A673 (cell line): ENCODE results near the gene TMIGD3. TPM values are rescaled to one million over a fixed set of nuclear protein-coding genes. Genes with fewer than 3 reads are reported as not detected.

ENCODE experiments used
- BruUV-seq: library from RNA; stranded (reverse); fragments of 400-500 nt; replicated peaks from 2 replicates; lab custom pipeline; 2021; lab: Mats Ljungman, UMichigan
- CTCF ChIA-PET: fragments of 300-600 bp; sonication (Branson Sonifier 250); formaldehyde crosslinking; loops from one replicate; lab custom pipeline; 2022; ENCODE audit warnings: antibody characterized with exemption; lab: Charles Lee
- POLR2A ChIA-PET: fragments of 300-600 bp; sonication (Branson Sonifier 250); formaldehyde crosslinking; loops from one replicate; lab custom pipeline; 2022; ENCODE audit warnings: antibody characterized with exemption; ENCODE audit not compliant: low non-redundant PET; lab: Charles Lee
- DNase-seq: peaks from one replicate; pipeline ENCODE4 v3.0.0-alpha.2; 2015; ENCODE audit warnings: low spot score
- H3K27ac ChIP-seq: fragments of 200-600 bp; sonication (generic); 2 replicates; pipeline ENCODE4 v1.5.1; 2016; ENCODE audit warnings: mixed run types, low read depth, mild to moderate bottlenecking, mixed read lengths, antibody characterized with exemption, low read length; ENCODE audit not compliant: poor library complexity, severe bottlenecking
- H3K27me3 ChIP-seq: fragments of 200-600 bp; sonication (generic); replicated peaks from 2 replicates; pipeline ENCODE4 v1.6.1; 2017; ENCODE audit warnings: mixed run types, low read depth, mild to moderate bottlenecking, mixed read lengths, antibody characterized with exemption, low read length; ENCODE audit not compliant: insufficient read depth, poor library complexity
- H3K36me3 ChIP-seq: fragments of 200-600 bp; sonication (generic); 2 replicates; pipeline ENCODE4 v1.6.1; 2016; ENCODE audit warnings: mixed run types, mild to moderate bottlenecking, mixed read lengths, antibody characterized with exemption, low read length; ENCODE audit not compliant: insufficient read depth, poor library complexity, severe bottlenecking
- H3K4me1 ChIP-seq: fragments of 200-600 bp; sonication (generic); 2 replicates; pipeline ENCODE4 v1.6.1; 2017; ENCODE audit warnings: mixed run types, mild to moderate bottlenecking, mixed read lengths, antibody characterized with exemption, low read length; ENCODE audit not compliant: insufficient read depth, poor library complexity, severe bottlenecking
- H3K4me3 ChIP-seq: fragments of 200-600 bp; sonication (generic); 2 replicates; pipeline ENCODE4 v1.5.1; 2016; ENCODE audit warnings: low read depth, mixed run types, mild to moderate bottlenecking, mixed read lengths, low read length; ENCODE audit not compliant: poor library complexity, severe bottlenecking
- H3K9me3 ChIP-seq: fragments of 200-600 bp; sonication (generic); 2 replicates; pipeline ENCODE4 v1.6.1; 2016; ENCODE audit warnings: mixed run types, low read depth, mild to moderate bottlenecking, mixed read lengths, antibody characterized with exemption, low read length; ENCODE audit not compliant: poor library complexity, severe bottlenecking
- CTCF ChIP-seq: fragments of 300-800, 200-600 bp; sonication (generic); conservative IDR thresholded peaks from 2 replicates; pipeline ENCODE4 v1.5.1; 2017; ENCODE audit warnings: low read depth, mild to moderate bottlenecking, antibody characterized with exemption, low read length, moderate library complexity, mixed read lengths
- EZH2 ChIP-seq: fragments of 200-600 bp; sonication (generic); IDR thresholded peaks from 2 replicates; pipeline ENCODE4 v1.6.1; 2017; ENCODE audit warnings: borderline replicate concordance, low read depth, mild to moderate bottlenecking, mixed read lengths, antibody characterized with exemption, low read length; ENCODE audit not compliant: poor library complexity, severe bottlenecking
- intact Hi-C: fragments of 100-400 bp; cut with micrococcal nuclease; formaldehyde crosslinking; loops from one replicate; pipeline ENCODE4 v1.10.0; 2022; ENCODE audit not compliant: unreplicated experiment
- total RNA-seq: library from RNA; stranded (reverse); gene quantifications from 2 replicates; pipeline ENCODE4 v1.2.3, GENCODE V29; 2021

The TMIGD3 gene
- total RNA-seq, 1 experiment from 2014 or later, result not detected

- ChIA-PET POLR2A (no interaction called here), CTCF (no interaction called here)
- intact Hi-C loops, result loop anchor here (5.0 kb wide), 1 partner anchor 152 kb away; no protein-coding TSS in a partner anchor
- no peak for TF ChIP-seq EZH2
- TF ChIP-seq CTCF, result no peak
- Histone ChIP-seq H3K4me1 (no peaks in the 10 kb centered on the region), H3K27me3 (peaks cover 13% of the 10 kb centered on the region), H3K27ac (no peak overlapping the region), H3K36me3 (no peaks in the 10 kb centered on the region), H3K4me3 (no peak overlapping the region), H3K9me3 (no peaks in the 10 kb centered on the region)
- DNase-seq, result no peak
- no TSS peak for BruUV-seq
Observed at GRCh38 chr1:111505641-111506119, 2.2 kb upstream of the TMIGD3 start.

GRCh38 chr1:111504097-111504496 is 664 bp upstream of the TMIGD3 start:
- TF ChIP-seq CTCF (no peak), EZH2 (no peak)
- intact Hi-C loops, result no loop called here
- Histone ChIP-seq H3K36me3 (no peaks in the 10 kb centered on the region), H3K27me3 (peaks cover 24% of the 10 kb centered on the region), H3K4me1 (no peaks in the 10 kb centered on the region), H3K27ac (no peak overlapping the region), H3K9me3 (no peaks in the 10 kb centered on the region), H3K4me3 (no peak overlapping the region)
- no peak for DNase-seq
- ChIA-PET POLR2A (no interaction called here), CTCF (no interaction called here)
- no TSS peak for BruUV-seq

GRCh38 chr1:111501645-111502044 is 1.8 kb downstream of the TMIGD3 start:
- peaks cover 24% of the 10 kb centered on the region for H3K27me3 ChIP-seq
- no peak for TF ChIP-seq EZH2
- no peak for TF ChIP-seq CTCF
- ChIA-PET POLR2A (no interaction called here), CTCF (no interaction called here)
- no peaks in the 10 kb centered on the region for H3K9me3 ChIP-seq
- no TSS peak for BruUV-seq
- H3K36me3 ChIP-seq, result no peaks in the 10 kb centered on the region
- H3K4me1 ChIP-seq, result no peaks in the 10 kb centered on the region
- intact Hi-C loops, result no loop called here
- no peak overlapping the region for H3K27ac ChIP-seq
- H3K4me3 ChIP-seq, result no peak overlapping the region
- DNase-seq, result no peak
